ENCODE results near the gene DNAJA4. TPM values are rescaled to one million over a fixed set of nuclear protein-coding genes. Genes with fewer than 3 reads are reported as not detected.
A peak's percentile ranks its signal among the peaks of the same experiment; 100 is the strongest.

The DNAJA4 gene
- total RNA-seq, 2 donors from 2014 or later, result 32.1 to 43.7 TPM

GRCh38 chr15:78292219-78292618, 27.9 kb downstream of the DNAJA4 start:
- Histone ChIP-seq H3K27me3 (replicated peaks; ENCODE audit: insufficient read depth) (no peaks in the 10 kb centered on the region), H3K9me3 (no peaks in the 10 kb centered on the region), H3K4me1 (replicated peaks) (peaks cover 5% of the 10 kb centered on the region), H3K4me3 (no peak overlapping the region), H3K36me3 (no peaks in the 10 kb centered on the region), H3K27ac (peak overlapping the region; percentile 18 to 69)
- 80% methylated on average over 1 of the region's 1 CpG for WGBS
- intact Hi-C loops (cut with DNase I), result no loop called here
- TF ChIP-seq POLR2AphosphoS5 (IDR thresholded peaks at IDR 0.05), result no peak
- TF ChIP-seq CTCF (IDR thresholded peaks at IDR 0.05), result no peak
- TF ChIP-seq POLR2A (IDR thresholded peaks at IDR 0.05), result no peak
- DNase-seq (ENCODE audit: low spot score), result no peak

- Histone ChIP-seq H3K4me3 (peak within 1 kb of the TSS; percentile 62 to 77), H3K9me3 (no peaks in the 10 kb centered on the region), H3K27ac (peak within 1 kb of the TSS; percentile 70 to 73), H3K27me3 (replicated peaks; ENCODE audit: insufficient read depth) (no peaks in the 10 kb centered on the region), H3K36me3 (no peaks in the 10 kb centered on the region), H3K4me1 (replicated peaks) (peaks cover 6% of the 10 kb centered on the region)
- 1% methylated on average over 55 of the region's 55 CpGs for WGBS
- peak; percentile 85 for DNase-seq (ENCODE audit: low spot score)
- intact Hi-C loops (cut with DNase I), result no loop called here
- TF ChIP-seq POLR2AphosphoS5 (IDR thresholded peaks at IDR 0.05) (peak; percentile 97), CTCF (IDR thresholded peaks at IDR 0.05) (peak in 1 of 4 experiments; percentile 4), POLR2A (IDR thresholded peaks at IDR 0.05) (peak; percentile 85)
These were observed 35.0 kb downstream of the DNAJA4 start, which contains the start of gene SKIC8 for GRCh38 chr15:78299101-78299930. Gene SKIC8, minus strand, starts transcription at chr15:78299609. Its CDS starts 3,923 bp downstream, at chr15:78295686.

GRCh38 chr15:78301326-78301725, 37.0 kb downstream of the DNAJA4 start:
- no peak for TF ChIP-seq POLR2A (IDR thresholded peaks at IDR 0.05)
- TF ChIP-seq CTCF (IDR thresholded peaks at IDR 0.05), result no peak
- no peak for TF ChIP-seq POLR2AphosphoS5 (IDR thresholded peaks at IDR 0.05)
- Histone ChIP-seq H3K9me3 (no peaks in the 10 kb centered on the region), H3K27ac (no peak overlapping the region), H3K36me3 (no peaks in the 10 kb centered on the region), H3K4me3 (no peak overlapping the region), H3K27me3 (replicated peaks; ENCODE audit: insufficient read depth) (no peaks in the 10 kb centered on the region), H3K4me1 (replicated peaks) (peaks cover 6% of the 10 kb centered on the region)
- no peak for DNase-seq (ENCODE audit: low spot score)
- intact Hi-C loops (cut with DNase I), result loop anchor here (10.0 kb wide), 1 partner anchor 183 kb away; no protein-coding TSS in a partner anchor

- no peaks in the 10 kb centered on the region for H3K36me3 ChIP-seq
- H3K4me3 ChIP-seq, result no peak overlapping the region
- WGBS, result 12% methylated on average over 3 of the region's 3 CpGs
- no peaks in the 10 kb centered on the region for H3K9me3 ChIP-seq
- intact Hi-C loops (cut with DNase I), result loop anchor here (10.0 kb wide), 1 partner anchor 183 kb away; no protein-coding TSS in a partner anchor
- H3K4me1 ChIP-seq (replicated peaks), result peaks cover 6% of the 10 kb centered on the region
- TF ChIP-seq POLR2A (IDR thresholded peaks at IDR 0.05) (no peak), CTCF (IDR thresholded peaks at IDR 0.05) (no peak), POLR2AphosphoS5 (IDR thresholded peaks at IDR 0.05) (no peak)
- no peak overlapping the region for H3K27ac ChIP-seq
- H3K27me3 ChIP-seq (replicated peaks; ENCODE audit: insufficient read depth), result no peaks in the 10 kb centered on the region
- DNase-seq (ENCODE audit: low spot score), result no peak
These were observed 37.5 kb downstream of the DNAJA4 start for GRCh38 chr15:78301828-78302227.
